Measurements from ENCODE around the gene NAV2.

DNA sequence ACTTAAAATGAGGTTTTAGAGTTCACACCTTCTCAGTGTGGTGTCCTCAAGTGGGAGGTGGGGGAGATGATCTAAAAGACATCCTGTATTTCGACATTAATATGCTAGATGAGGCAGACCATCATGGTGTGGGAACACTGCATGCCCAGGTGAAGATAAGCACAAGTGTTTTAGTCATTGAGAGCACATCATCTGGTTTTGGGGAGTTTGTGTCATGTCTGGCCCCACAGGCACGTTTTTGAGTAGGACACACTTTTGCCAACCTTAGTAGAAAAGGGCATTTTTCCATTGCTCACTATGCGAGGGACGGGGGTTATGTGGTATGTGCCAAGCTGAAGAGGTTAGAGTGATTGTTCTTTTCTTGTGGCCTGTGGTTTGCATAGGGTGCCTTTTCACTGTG is 258.3 kb downstream of the NAV2 start:
- TF ChIP-seq CTCF (IDR thresholded peaks at IDR 0.05; ENCODE audit: low read length) (no peak), EZH2 (optimal IDR thresholded peaks at IDR 0.05; ENCODE audit: low read depth, low read length) (no peak), EZH2phosphoT487 (IDR thresholded peaks at IDR 0.05; ENCODE audit: low read length) (no peak)
